Inflammatory macrophage (primary cell): ENCODE measurements around the gene GPC5.
"Not testable (repeated sequence)": the region's sequence is repeated elsewhere in the genome, so short reads cannot be mapped to it uniquely, and the experiment has no call there.

Experiments used
- DNase-seq, 2 donors: peaks; one replicate each; pipeline ENCODE4 v3.0.0-alpha.2; 2020 to 2022
- total RNA-seq, 18 experiments: gene quantifications; one replicate each; lab custom pipeline; 2026; ENCODE audit warnings: mixed read lengths in 6 of 18, inconsistent platforms in 2 of 18; lab: John Stamatoyannopoulos, UW

Gene GPC5
- total RNA-seq = 0 to 0.23 (median 0.04) reads per million in 18 experiments

- peak; percentile 65 to 76 for DNase-seq
Measured at GRCh38 chr13:91398413-91399188, at the start of gene GPC5. Gene GPC5, plus strand, starts transcription at chr13:91398621.

DNA sequence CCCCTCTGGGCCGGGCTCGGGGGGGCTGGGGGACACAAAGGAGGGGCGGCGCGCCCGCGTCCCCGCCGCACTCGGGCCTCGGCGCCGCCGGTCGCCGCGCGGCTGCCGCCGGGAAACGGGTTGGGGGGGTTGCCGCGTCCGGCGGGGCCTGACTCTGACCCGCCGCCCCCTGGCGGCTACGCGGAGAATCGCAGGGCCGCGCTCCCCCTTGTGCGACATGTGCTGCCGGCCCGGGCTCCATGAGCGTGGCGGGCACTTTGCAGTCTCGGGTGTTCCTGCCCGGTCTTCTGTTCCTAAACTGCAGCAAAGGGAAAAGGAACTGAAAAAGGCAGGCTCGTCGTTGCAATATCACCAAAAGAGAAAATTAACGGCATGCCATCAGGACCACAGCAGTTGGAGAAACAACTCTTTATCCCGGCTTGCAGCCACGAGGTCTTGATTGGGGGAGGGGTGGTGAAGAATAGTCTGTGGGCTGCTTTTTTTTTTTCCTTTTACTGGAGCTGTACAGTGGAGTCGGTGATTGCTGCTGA, 49.5 kb upstream of the GPC5 start:
- DNase-seq = peak; percentile 93 to 94

GRCh38 chr13:91349992-91350911, 48.2 kb upstream of the GPC5 start:
- no peak for DNase-seq

DNA sequence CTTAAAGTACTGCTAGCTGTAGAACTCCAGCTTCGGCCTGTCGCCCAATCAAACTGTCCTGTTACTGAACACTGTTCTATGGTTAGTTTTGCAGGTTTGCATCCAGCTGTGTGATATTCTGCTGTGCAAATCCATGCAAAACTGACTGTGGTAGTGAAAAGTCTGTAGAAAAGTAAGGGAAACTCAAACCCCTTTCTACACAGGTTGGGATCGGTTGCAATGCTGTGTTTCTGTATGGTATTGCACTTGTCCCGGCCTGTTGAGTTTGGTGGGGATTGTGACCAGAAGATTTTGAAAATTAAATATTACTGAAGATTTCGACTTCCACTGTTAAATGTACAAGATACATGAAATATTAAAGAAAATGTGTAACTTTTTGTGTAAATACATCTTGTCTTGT, 47.3 kb upstream of the GPC5 start:
- DNase-seq = no peak

DNA sequence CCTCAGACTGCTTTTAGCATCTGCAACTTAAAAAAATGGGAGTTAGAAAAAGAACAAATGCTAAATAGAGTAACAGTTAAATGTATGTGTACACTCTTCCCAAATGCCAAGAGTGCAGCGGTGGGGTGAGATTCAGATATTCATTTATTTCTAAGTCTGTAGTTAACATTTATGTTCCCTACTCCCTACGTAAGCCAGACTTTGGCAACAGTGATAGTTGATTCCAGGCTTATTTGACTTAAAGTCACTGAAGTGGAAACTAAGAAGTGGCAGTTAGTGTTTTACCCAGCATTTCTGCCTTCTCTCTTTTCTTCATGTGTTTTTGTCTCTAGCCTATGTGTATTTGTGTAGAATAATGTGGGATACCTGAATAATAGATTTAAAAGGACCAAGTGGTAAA, 46.4 kb upstream of the GPC5 start:
- DNase-seq = no peak

DNA sequence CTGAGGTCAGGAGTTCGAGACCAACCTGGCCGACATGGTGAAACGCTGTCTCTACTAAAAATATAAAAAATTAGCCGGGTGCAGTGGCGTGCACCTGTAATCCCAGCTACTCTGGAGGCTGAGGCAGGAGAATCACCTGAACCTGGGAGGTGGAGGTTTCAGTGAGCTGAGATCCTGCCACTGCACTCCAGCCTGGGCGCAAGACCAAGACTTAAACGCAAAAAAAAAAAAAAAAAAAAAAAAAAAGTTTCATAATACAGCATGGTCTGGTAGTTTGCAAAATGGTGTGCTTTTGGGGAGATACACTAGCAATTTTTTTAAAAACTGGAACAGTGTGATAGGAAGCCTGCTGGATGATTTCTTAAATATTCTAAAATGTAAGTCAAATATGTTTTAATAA, 45.5 kb upstream of the GPC5 start:
- not testable (repeated sequence) for DNase-seq

DNA sequence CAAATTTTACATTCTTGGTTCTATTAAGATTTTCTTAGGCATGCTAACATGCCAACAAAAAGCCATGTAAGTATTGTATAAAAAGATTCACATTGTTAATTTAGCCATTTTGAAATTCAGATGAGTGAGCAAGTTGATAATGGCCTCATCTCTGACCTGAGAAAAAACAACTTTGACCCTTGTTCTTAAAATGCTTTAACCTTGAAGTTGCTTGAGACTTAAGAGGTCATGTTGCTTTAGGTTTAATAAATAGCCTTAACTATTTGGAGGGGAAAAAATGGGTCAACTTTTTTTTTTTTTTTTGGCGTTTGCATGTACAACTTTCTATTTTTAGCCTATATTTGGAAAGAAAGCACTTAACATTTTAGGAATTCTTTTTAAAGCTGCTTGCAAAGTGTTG, 44.9 kb upstream of the GPC5 start:
- no peak for DNase-seq

GRCh38 chr13:91355099-91355825, 43.2 kb upstream of the GPC5 start:
- no peak for DNase-seq

DNA sequence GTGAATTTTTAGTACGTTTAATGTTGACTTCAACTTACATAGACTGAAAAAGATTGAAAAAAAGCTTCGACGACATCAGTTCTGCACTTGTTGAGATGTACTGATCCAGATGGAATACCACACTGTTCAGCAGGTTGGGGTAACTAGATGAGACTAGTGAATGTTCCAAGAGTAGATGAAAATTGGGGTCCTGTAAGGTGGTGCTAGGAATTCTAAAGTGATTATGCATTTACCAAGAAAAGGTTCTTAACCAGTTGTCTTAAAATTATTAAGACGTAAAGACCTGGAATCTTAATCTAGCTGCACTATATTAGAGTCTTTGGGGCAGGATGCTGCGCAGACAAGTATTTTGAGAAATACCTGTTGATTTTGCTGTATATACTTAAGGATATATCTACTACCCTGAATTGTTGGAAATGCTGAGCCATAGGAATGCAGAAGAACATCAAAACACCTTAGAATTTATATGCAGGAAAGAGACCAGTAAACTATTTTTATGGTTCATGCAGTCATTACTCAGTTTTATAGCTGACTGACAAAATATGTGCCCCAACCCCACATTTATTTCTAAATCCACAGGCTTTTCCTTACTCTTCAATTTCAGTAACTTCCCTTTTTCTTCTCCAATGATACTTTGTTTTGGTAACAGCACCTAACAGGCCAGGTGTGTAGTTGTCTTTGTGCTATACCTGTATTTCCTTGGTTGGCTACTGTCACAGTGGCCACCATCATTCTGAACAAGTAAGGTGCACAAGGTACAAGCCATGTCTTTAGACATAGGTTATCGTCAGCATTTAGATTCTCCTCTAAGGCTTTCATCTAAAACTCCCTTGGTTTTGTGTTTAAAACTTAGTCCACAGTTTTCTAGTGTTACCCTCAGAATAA, 42.4 kb upstream of the GPC5 start:
- DNase-seq = no peak

DNA sequence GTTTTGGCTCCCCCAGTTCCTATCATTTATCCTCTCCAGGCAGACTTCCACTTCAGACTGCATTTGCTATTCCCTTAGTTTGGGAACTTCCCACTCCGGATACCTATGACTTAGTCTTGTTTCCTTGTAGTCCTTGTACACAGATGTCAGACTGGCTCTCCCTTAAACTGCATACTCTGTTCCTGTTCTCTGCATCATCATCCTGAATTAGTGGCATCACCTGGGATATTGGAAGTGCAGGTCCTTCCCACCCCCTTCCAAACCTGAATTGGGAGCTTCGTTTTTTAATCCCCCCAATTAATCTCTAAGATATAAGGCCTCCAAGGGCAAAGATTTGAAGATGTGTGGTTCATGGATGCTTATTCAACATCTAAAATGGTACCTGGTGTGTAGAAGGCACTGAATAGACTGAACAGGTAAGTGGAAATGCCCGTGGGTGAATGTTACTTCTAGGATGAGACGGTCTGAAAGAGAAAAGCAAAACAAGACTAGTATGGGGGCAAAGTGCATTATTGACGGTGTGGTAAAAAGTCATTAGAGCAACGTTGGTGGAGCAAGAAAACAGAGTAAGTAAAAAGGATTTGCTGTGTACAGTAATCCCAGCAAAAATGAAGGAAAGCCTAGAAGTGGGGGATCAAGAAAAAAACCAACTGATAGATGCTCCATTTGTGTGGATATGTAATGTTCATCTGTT, 41.4 kb upstream of the GPC5 start:
- DNase-seq = no peak

GRCh38 chr13:91357613-91358386, 40.6 kb upstream of the GPC5 start:
- DNase-seq = no peak

DNA sequence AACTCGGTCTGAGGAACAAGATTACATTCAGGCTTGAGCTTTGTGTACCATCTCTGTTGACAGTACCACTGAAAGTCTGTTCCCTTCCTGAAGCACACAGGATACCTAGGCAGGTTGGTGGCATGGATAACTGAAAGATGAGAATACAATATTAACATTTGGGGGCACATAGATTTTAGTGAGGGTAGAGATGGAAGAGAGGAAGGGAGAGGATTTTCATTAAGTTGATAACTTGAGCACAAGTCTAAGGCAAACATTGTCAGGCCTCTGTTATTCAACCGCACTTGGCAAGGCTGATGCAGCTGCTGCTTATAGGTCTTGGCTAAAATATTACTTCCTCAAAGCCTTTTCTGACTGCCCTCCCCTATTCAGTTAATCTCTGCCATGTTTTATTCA, 40.0 kb upstream of the GPC5 start:
- no peak for DNase-seq

- no peak for DNase-seq
Measured at GRCh38 chr13:91359111-91359510, 39.3 kb upstream of the GPC5 start.

DNA sequence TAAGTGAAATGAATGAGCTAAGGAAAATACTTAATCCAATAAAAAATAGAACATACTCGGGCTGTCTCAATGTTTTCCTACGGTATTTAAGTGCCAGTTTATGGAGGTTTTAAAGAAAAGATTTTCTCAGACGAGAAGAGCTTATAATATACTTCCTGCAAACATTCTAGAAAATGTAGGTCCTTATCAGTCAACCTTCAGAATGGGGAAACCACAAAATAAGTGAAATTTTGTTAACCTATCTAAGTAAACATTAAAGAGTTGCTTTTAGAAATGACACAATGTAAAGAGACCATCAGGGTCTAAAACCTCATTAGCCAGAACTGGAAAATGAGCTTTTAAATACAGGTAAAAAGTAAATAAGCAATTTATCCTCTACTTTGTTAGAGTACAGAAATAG, 38.8 kb upstream of the GPC5 start:
- DNase-seq = no peak

- no peak for DNase-seq
Measured at GRCh38 chr13:91360246-91360751, 38.1 kb upstream of the GPC5 start.

- no peak for DNase-seq
Measured at GRCh38 chr13:91361755-91362271, 36.6 kb upstream of the GPC5 start.

DNA sequence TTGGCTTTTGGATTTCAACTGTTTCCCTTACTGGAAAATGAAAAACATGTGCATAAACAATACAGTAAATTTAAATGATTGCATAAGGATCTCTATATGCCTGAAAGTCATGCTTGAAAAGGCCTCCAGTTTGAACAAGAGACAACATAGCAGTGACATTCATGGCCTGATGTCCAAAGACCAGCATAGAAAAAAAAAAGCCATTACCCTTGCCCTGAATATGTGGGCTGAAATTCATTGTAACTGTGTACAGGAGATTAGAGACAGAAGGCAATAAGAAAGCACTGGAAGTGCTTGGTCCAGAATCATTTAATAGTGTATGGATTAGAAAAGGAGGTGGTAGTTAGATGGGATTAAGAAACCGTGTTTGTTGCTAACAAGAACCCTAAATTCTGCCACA, 35.5 kb upstream of the GPC5 start:
- DNase-seq = no peak

- no peak for DNase-seq
Measured at GRCh38 chr13:91368101-91368500, 30.3 kb upstream of the GPC5 start.

DNA sequence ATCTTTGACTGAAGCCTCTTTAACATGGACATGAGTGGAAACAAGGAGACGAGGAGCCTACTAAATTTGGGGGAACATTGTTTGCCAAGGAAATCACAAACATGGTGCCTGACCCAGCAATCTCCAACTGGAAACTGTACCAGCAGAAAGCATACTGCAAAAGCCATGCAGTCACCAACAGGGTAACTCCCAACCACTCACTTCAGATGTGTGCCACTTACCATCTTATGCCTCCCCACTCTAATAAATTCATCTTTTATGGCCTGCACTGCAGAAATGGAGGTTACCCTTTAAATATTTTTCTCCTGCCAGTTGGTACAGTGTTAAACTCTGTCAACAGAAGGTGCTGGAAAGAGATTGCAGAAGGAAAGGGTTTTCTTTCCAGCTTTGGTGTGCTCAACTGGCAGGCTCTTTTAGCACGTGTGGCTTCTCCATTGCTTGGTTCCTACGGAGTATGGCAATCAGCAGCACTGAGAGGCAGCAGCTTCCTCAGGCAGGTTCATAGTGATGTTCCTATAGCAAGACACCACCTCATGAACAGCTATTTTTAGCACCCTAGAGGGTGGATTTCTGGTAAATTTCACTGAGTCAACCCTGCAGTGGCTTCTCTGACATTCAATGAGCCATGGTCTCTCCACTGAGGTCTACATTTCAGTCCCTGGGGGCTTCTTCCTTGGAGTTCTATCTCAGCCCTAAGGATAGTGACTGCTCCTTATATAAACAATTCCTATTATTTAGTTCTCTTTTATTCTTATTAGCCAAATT, 29.6 kb upstream of the GPC5 start:
- DNase-seq = no peak
